Inflammatory macrophage treated with lipopolysaccharide for 1 hour (primary cell): ENCODE results near the gene AEN.

Experiments used
- DNase-seq, 2 donors: peaks; one replicate each; pipeline ENCODE4 v3.0.0-alpha.2; 2020 to 2022

AEN gene

GRCh38 chr15:88620995-88621772 lies at the start of gene AEN:
Gene AEN (plus strand): TSS chr15:88621340. CDS start chr15:88626210, 4,870 bp downstream.
- peak; percentile 94 to 96 for DNase-seq

- DNase-seq = no peak
Observed at GRCh38 chr15:88571852-88572259, 49.3 kb upstream of the AEN start.

GRCh38 chr15:88574077-88574476 lies 47.1 kb upstream of the AEN start:
- no peak for DNase-seq

- DNase-seq = no peak
Observed at GRCh38 chr15:88574655-88575054, 46.5 kb upstream of the AEN start.

GRCh38 chr15:88579322-88579721 lies 41.8 kb upstream of the AEN start:
- DNase-seq = no peak

- DNase-seq = no peak
Observed at GRCh38 chr15:88580532-88580931, 40.6 kb upstream of the AEN start.

- no peak for DNase-seq
Observed at GRCh38 chr15:88586401-88587162, 34.6 kb upstream of the AEN start.

GRCh38 chr15:88590759-88591158 lies 30.4 kb upstream of the AEN start:
- no peak for DNase-seq

GRCh38 chr15:88591384-88591783 lies 29.8 kb upstream of the AEN start:
- no peak for DNase-seq

GRCh38 chr15:88603885-88604284 lies 17.3 kb upstream of the AEN start:
- DNase-seq = no peak

- DNase-seq = no peak
Observed at GRCh38 chr15:88604381-88605188, 16.6 kb upstream of the AEN start.

- DNase-seq = peak in 1 of 2 donors; percentile 14
Observed at GRCh38 chr15:88605189-88606069, 15.7 kb upstream of the AEN start.

- no peak for DNase-seq
Observed at GRCh38 chr15:88606070-88606794, 14.9 kb upstream of the AEN start.

GRCh38 chr15:88607951-88608350 lies 13.2 kb upstream of the AEN start:
- DNase-seq = no peak

GRCh38 chr15:88608607-88609181 lies 12.4 kb upstream of the AEN start:
- no peak for DNase-seq

GRCh38 chr15:88609344-88610090 lies 11.6 kb upstream of the AEN start:
- no peak for DNase-seq

- DNase-seq = peak; percentile 25 to 52
Observed at GRCh38 chr15:88610701-88611231, 10.4 kb upstream of the AEN start.

GRCh38 chr15:88612186-88612796 lies 8.8 kb upstream of the AEN start:
- no peak for DNase-seq

GRCh38 chr15:88613074-88613944 lies 7.8 kb upstream of the AEN start:
- no peak for DNase-seq
